ENCODE measurements around the gene DNAJB11.
A peak's percentile ranks its signal among the peaks of the same experiment; 100 is the strongest.

The DNAJB11 gene

DNA sequence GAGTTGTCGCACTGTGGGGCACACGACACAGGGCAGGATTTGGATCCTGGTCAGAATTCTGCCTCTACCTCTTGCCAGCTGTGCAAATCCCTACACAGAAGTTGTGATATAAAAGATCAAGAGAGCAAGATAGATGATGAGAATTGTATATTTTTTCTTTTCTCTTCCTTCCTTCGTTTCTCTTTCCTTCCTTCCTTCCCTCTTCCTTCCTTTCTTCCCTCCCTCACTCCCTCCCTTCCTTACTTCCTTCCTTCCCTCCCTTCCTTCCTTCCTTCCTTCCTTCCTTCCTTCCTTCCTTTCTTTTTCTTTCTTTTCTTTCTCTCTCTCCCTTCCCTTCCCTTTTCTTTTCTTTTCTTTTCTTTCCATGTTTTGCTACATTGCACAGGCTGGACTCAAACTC, 30.4 kb downstream of the DNAJB11 start:
- TF ChIP-seq, protein P1, sequence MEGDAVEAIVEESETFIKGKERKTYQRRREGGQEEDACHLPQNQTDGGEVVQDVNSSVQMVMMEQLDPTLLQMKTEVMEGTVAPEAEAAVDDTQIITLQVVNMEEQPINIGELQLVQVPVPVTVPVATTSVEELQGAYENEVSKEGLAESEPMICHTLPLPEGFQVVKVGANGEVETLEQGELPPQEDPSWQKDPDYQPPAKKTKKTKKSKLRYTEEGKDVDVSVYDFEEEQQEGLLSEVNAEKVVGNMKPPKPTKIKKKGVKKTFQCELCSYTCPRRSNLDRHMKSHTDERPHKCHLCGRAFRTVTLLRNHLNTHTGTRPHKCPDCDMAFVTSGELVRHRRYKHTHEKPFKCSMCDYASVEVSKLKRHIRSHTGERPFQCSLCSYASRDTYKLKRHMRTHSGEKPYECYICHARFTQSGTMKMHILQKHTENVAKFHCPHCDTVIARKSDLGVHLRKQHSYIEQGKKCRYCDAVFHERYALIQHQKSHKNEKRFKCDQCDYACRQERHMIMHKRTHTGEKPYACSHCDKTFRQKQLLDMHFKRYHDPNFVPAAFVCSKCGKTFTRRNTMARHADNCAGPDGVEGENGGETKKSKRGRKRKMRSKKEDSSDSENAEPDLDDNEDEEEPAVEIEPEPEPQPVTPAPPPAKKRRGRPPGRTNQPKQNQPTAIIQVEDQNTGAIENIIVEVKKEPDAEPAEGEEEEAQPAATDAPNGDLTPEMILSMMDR (IDR thresholded peaks at IDR 0.05; ENCODE audit: low read depth, low read length) = no peak
- DNase-seq (ENCODE audit: low read depth in 2 of 2) = no peak
- H3K4me3 ChIP-seq (replicated peaks in 1 of 2; ENCODE audit: low read depth in 2 of 2, low read length in 2 of 2) = no peak overlapping the region

DNA sequence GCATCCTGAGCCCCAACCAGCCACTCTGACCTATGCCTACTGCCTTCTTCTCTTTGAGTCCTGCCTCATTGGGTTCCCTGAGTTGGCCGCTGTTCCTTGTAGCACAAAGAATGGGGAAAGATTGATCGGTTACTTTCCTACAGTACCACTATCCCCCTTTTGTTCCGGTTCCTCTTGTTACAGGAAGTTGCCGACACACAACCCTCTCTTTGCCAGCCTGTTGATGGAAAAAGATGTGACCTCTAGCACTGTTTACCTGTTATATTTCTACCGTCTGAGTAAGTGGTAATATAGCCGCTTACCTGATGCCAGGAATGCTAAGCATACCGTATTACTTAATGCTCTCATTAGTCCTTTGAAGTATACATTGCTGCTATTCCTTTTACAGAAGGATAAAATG, 32.6 kb downstream of the DNAJB11 start:
- TF ChIP-seq, protein P1 (IDR thresholded peaks at IDR 0.05; ENCODE audit: low read depth, low read length) = no peak
- DNase-seq (ENCODE audit: low read depth in 2 of 2) = no peak
- H3K4me3 ChIP-seq (replicated peaks in 1 of 2; ENCODE audit: low read depth in 2 of 2, low read length in 2 of 2) = no peak overlapping the region

DNA sequence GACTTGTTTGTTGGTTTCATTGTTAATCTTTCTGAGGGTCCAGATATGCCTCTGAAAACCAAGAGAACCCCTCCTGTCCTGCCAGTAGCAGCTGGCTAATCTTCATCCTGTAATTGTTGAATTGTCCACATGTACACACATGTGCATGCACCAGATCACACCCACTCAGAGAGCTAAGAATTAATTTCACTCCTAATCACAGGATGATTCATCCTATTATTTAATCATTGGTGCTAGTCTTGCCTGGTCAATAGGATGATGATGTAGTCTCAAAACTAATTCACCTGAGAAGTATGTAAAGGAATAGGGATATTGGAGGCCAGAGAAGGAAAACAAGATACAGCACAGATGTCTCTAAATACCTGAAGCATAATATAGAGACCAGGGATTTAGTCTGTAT, 34.6 kb downstream of the DNAJB11 start:
- no peak for DNase-seq (ENCODE audit: low read depth in 2 of 2)
- TF ChIP-seq, protein P1 (IDR thresholded peaks at IDR 0.05; ENCODE audit: low read depth, low read length) = no peak
- no peak overlapping the region for H3K4me3 ChIP-seq (replicated peaks in 1 of 2; ENCODE audit: low read depth in 2 of 2, low read length in 2 of 2)

DNA sequence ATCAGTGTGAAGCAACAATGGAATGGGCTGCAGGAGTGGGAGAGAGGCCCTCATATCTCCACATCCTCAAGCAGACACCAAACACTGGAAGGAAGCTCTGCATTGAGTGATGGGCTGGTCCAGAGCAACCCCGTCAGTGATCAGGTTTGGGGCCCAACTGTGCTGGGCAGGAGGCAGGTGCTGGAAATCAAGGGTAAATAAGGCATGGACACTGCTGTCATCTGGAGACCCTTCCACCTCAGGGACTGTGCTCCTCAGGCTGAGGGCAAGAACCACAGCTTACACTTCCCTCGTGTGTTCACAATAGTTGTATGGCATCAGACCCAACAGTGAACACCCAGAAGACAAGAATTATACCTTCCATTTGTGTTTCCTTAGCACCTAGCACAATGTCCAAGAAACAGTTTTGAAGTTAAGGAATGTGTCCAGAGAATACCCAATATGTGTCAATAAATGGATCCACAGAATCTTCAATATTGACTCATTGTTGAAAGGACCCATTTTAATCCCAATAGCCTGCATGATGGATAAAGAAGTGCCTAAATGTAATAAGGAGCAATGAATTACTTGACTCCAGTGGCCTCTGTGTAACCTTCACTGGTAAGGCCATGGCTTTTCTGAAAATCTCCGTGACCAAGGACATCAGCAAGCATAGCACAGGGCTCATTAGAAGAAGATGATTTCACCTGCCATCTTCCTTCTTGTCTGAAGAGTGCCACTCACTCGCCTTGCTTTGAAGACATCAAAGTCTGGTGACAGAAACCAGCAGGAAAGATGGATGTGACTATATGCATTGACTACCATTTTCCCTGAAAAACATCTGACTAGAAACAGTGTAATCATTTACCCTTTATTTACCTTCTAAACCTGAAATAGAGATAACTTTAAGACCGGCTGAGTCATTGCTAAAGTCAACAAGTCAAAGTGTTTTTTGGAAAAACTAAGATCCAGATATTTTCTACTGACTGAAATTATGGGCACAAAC, 35.3 kb downstream of the DNAJB11 start:
- no peak overlapping the region for H3K4me3 ChIP-seq (replicated peaks in 1 of 2; ENCODE audit: low read depth in 2 of 2, low read length in 2 of 2)
- DNase-seq (ENCODE audit: low read depth in 2 of 2) = no peak
- TF ChIP-seq, protein P1 (IDR thresholded peaks at IDR 0.05; ENCODE audit: low read depth, low read length) = no peak

DNA sequence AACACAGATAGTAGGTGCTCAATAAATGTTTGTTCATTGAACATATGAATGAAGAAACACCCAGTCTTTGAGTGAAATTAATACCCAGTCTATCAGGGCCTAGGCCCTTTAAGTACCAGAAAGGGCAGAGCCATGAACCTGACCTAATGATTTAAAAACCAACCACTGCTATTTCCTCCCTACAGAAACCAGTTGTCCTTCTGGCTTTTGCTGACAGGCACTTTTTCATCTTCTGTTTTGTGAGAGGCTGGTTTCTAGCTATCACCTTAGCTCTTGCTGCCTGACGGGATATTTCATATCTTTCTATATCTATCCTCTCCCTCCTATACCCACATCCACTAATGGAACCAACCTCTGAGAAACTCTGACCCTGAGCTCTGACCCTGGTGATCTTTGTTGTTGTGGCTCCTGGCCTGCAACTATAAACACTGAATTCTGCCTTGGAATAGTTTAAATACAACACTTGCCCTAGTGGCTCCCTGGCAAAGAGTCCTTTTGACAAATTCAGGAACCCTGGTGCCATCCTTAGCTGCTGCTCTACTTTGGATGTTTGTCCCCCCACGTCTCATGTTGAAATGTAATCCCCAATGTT, 38.2 kb downstream of the DNAJB11 start:
- no peak for DNase-seq (ENCODE audit: low read depth in 2 of 2)
- no peak overlapping the region for H3K4me3 ChIP-seq (replicated peaks in 1 of 2; ENCODE audit: low read depth in 2 of 2, low read length in 2 of 2)
- TF ChIP-seq, protein P1 (IDR thresholded peaks at IDR 0.05; ENCODE audit: low read depth, low read length) = no peak

DNA sequence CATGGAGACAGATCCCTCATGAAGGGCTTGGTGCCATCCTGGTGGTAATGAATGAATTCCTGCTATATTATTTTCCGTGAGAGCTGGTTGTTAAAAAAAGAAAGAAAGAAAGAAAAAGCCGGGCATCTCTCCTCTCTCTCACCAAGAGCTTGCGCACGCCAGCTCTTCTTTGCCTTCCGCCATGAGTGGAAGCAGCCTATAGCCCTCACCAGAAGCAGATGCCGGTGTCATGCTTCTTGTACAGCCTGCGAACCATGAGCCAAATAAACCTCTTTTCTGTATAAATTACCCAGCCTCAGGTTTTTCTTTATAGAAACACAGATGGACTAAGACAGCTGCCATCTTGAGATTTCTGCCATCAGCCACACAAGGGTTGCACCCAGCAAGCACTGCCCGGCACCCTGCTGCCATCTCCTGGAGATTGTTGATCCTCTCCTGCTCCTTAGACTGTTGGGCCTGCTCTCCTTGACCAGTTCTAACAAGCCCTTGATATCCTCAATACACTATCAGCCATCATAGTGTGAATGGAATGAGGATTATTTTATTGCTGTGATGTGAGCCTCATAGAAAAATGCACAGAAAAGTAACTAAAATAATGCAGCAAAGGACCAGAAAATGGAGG, 38.8 kb downstream of the DNAJB11 start:
- no peak overlapping the region for H3K4me3 ChIP-seq (replicated peaks in 1 of 2; ENCODE audit: low read depth in 2 of 2, low read length in 2 of 2)
- TF ChIP-seq, protein P1 (IDR thresholded peaks at IDR 0.05; ENCODE audit: low read depth, low read length) = peak; percentile 41
- peak; percentile 41 to 42 for DNase-seq (ENCODE audit: low read depth in 2 of 2)
